Measurements from ENCODE around the gene NABP2. TPM values are rescaled to one million over a fixed set of nuclear protein-coding genes. Genes with fewer than 3 reads are reported as not detected.

The NABP2 gene
- polyA plus RNA-seq, 2 of the 4 experiments (the other 2 are of a cell fraction) = 64.1 to 86.7 TPM

GRCh38 chr12:56260380-56260779 is 36.2 kb downstream of the NABP2 start (continued):
- TF ChIP-seq KDM5A (IDR thresholded peaks at IDR 0.05) (no peak), ELK1 (IDR thresholded peaks at IDR 0.05; ENCODE audit: low read depth, low read length) (no peak), TP53 (CRISPR knock-in tag; IDR thresholded peaks at IDR 0.05) (no peak), CEBPB (IDR thresholded peaks at IDR 0.05) (no peak), POLR2A (IDR thresholded peaks at IDR 0.05; ENCODE audit: low read length) (no peak), E2F6 (IDR thresholded peaks at IDR 0.05; ENCODE audit: borderline replicate concordance, low read depth) (no peak), HDAC2 (IDR thresholded peaks at IDR 0.05) (no peak), FOXS1 (CRISPR knock-in tag; IDR thresholded peaks at IDR 0.05) (no peak), JUN (IDR thresholded peaks at IDR 0.05) (no peak)

- no peak for ATAC-seq
Measured at GRCh38 chr12:56260921-56261320, 36.8 kb downstream of the NABP2 start.

GRCh38 chr12:56261503-56262232 is 37.5 kb downstream of the NABP2 start:
- FAIRE-seq = peak; percentile 79
- CTCF ChIA-PET = interaction anchor here (1.4 to 9.6 kb wide), 6 partner anchors 14 to 203 kb away, joined by 3 to 101 read pairs (median 12); partner anchors contain the start of gene SMARCC2
- H3K4me2 ChIP-seq = peak overlapping the region; percentile 61
- TF ChIP-seq CEBPB (IDR thresholded peaks at IDR 0.05) (no peak), GATA3 (IDR thresholded peaks at IDR 0.05; ENCODE audit: borderline replicate concordance) (no peak), SREBF2 (IDR thresholded peaks at IDR 0.05) (no peak), RAD21 (conservative IDR thresholded peaks at IDR 0.05 in 1 of 2, IDR thresholded peaks at IDR 0.05 in 1 of 2) (peak; percentile 21 to 23; a peak in 1 of 5 replicates), HEYL (CRISPR knock-in tag; IDR thresholded peaks at IDR 0.05) (no peak), MAX (IDR thresholded peaks at IDR 0.05) (peak; percentile 69), RNF2 (IDR thresholded peaks at IDR 0.05; ENCODE audit: borderline replicate concordance, low read depth) (no peak), FOSL2 (IDR thresholded peaks at IDR 0.05) (no peak), FOSL2 (CRISPR knock-in tag; IDR thresholded peaks at IDR 0.05) (peak; percentile 85), NFE2L2 (conservative IDR thresholded peaks at IDR 0.05; ENCODE audit: low read length) (no peak), USF2 (IDR thresholded peaks at IDR 0.05) (peak; percentile 85), CHD4 (IDR thresholded peaks at IDR 0.05; ENCODE audit: borderline replicate concordance) (no peak), HOXA7 (CRISPR knock-in tag; IDR thresholded peaks at IDR 0.05) (no peak), NR3C1 (IDR thresholded peaks at IDR 0.05) (no peak), JUNB (IDR thresholded peaks at IDR 0.05) (0 out of 2 replicates have a peak, but pooled peaks have one; percentile 17), HOXB13 (CRISPR knock-in tag; IDR thresholded peaks at IDR 0.05; ENCODE audit: low read depth) (0 out of 2 replicates have a peak, but pooled peaks have one; percentile 37), KDM1A (IDR thresholded peaks at IDR 0.05; ENCODE audit: low read depth) (no peak)

More at GRCh38 chr12:56260921-56261320, 36.8 kb downstream of the NABP2 start:
- Histone ChIP-seq H3K4me2 (peak overlapping the region; percentile 61; the same call in 2 of the 3 replicates), H3K4me3 (no peak overlapping the region), H3K27ac (peak overlapping the region; percentile 82 to 86), H3K9me3 (no peaks in the 10 kb centered on the region), H3K4me1 (peaks cover 46% of the 10 kb centered on the region)
- DNase-seq (ENCODE audit: low read depth in 1 of 2, low spot score in 1 of 2) (no peak), FAIRE-seq (no peak)
- WGBS (ENCODE audit: missing lambda C conversion rate) = 84% methylated on average over 3 of the region's 3 CpGs
- POLR2A ChIA-PET = no interaction called here
- CTCF ChIA-PET = interaction anchor here (2.9 to 9.6 kb wide), 4 partner anchors 13 to 203 kb away, joined by 8 to 101 read pairs (median 42); partner anchors contain the start of gene SMARCC2
- TF ChIP-seq BHLHE40 (IDR thresholded peaks at IDR 0.05; ENCODE audit: low read depth, low read length) (no peak), JUNB (IDR thresholded peaks at IDR 0.05) (no peak), RFX5 (IDR thresholded peaks at IDR 0.05) (no peak), HOXA7 (CRISPR knock-in tag; IDR thresholded peaks at IDR 0.05) (no peak), CBX8 (IDR thresholded peaks at IDR 0.05) (no peak), FOXS1 (CRISPR knock-in tag; IDR thresholded peaks at IDR 0.05) (no peak), KDM1A (IDR thresholded peaks at IDR 0.05; ENCODE audit: low read depth) (no peak), NFE2L2 (conservative IDR thresholded peaks at IDR 0.05; ENCODE audit: low read length) (no peak), JUN (IDR thresholded peaks at IDR 0.05) (no peak), RARB (CRISPR knock-in tag; IDR thresholded peaks at IDR 0.05) (no peak), RNF2 (IDR thresholded peaks at IDR 0.05; ENCODE audit: borderline replicate concordance, low read depth) (no peak), TFCP2L1 (CRISPR knock-in tag; IDR thresholded peaks at IDR 0.05) (no peak), TP53 (CRISPR knock-in tag; IDR thresholded peaks at IDR 0.05) (no peak), NR3C1 (IDR thresholded peaks at IDR 0.05) (no peak), HEYL (CRISPR knock-in tag; IDR thresholded peaks at IDR 0.05) (no peak), HMGXB4 (CRISPR knock-in tag; IDR thresholded peaks at IDR 0.05; ENCODE audit: borderline replicate concordance) (no peak), RAD21 (conservative IDR thresholded peaks at IDR 0.05 in 1 of 2, IDR thresholded peaks at IDR 0.05 in 1 of 2) (no peak), EHMT2 (IDR thresholded peaks at IDR 0.05; ENCODE audit: low read depth) (no peak)

More at GRCh38 chr12:56261503-56262232, 37.5 kb downstream of the NABP2 start:
- Histone ChIP-seq H3K4me3 (no peak overlapping the region), H3K4me1 (peaks cover 43% of the 10 kb centered on the region), H3K9me3 (no peaks in the 10 kb centered on the region), H3K27ac (peak overlapping the region; percentile 82 to 86)
- peak; percentile 85 to 95 for DNase-seq (ENCODE audit: low read depth in 1 of 2, low spot score in 1 of 2)
- ATAC-seq = peak; percentile 54 to 71
- 31% methylated on average over 5 of the region's 5 CpGs for WGBS (ENCODE audit: missing lambda C conversion rate)
- POLR2A ChIA-PET = no interaction called here
